Pancreas (tissue), 10 donors: Measurements from ENCODE around the gene XRN2. TPM values are rescaled to one million over a fixed set of nuclear protein-coding genes. Genes with fewer than 3 reads are reported as not detected.

Experiments
- ATAC-seq, 4 donors: fragments of 200-7000 bp; cut with Tn5 transposase; one replicate each; pipeline versions ENCODE4 v1.8.0 to v1.9.1; 2020; ENCODE audit warnings: mild to moderate bottlenecking in 4 of 4, moderate library complexity in 4 of 4
- DNase-seq, 6 donors: peaks; one replicate each; pipeline ENCODE4 v3.0.0-alpha.2; 2020
- FAIRE-seq: peaks from 2 replicates; lab custom pipeline; 2012; peaks lifted over from hg19 to GRCh38; lab: Jason Lieb, UNC
- H3K27ac ChIP-seq, 4 donors: fragments of 200-600 bp; sonication (generic); 1 replicate in 3 of 4; 2 replicates in 1 of 4; pipeline versions ENCODE4 v1.5.0 to v1.8.0; 2020
- H3K27me3 ChIP-seq, 4 donors: fragments of 200-600 bp; one replicate each; pipeline ENCODE4 v1.8.0; 2021
- H3K36me3 ChIP-seq, 3 donors: fragments of 200-600 bp; sonication (generic) in 1 of 3; one replicate each; pipeline versions ENCODE4 v1.5.0 to v1.8.0; 2020 to 2021
- H3K4me1 ChIP-seq, 3 donors: fragments of 200-600 bp; one replicate each; pipeline ENCODE4 v1.8.0; 2021
- H3K4me3 ChIP-seq, 4 donors: fragments of 200-600 bp; sonication (generic) in 2 of 4; one replicate each; pipeline versions ENCODE4 v1.5.0 to v1.8.0; 2020 to 2021
- H3K9me3 ChIP-seq, 4 donors: fragments of 200-600 bp; one replicate each; pipeline ENCODE4 v1.8.0; 2021
- CTCF ChIP-seq, 4 donors: fragments of 200-600 bp; sonication (generic) in 3 of 4; IDR thresholded peaks; one replicate each; pipeline versions ENCODE4 v1.5.0 to v1.8.0; 2021; ENCODE audit warnings: antibody characterized with exemption in 4 of 4
- WGBS, 2 donors: extraction: QIAGEN DNeasy Blood & Tissue Kit; methylation state at CpG; one replicate each; pipeline ENCODE4 v1.1.7; 2013; 5-methylcytosine and 5-hydroxymethylcytosine counted together
- intact Hi-C, 3 donors: fragments of 100-400 bp; cut with DNase I; formaldehyde crosslinking; loops; one replicate each; pipeline versions ENCODE4 v1.11.1 to v1.14.2; 2022
- polyA plus RNA-seq, 2 donors: library from polyadenylated mRNA; stranded (reverse); fragments of 200-250 nt; gene quantifications; one replicate each; pipeline ENCODE4 v1.2.3, GENCODE V29; 2013
- total RNA-seq, 6 donors: library from RNA; stranded (reverse); fragmentation: NEBNext Ultra II Directional in 4 of 6; extraction: Animal tissue kit (Norgen Biotek cat#: 25700) in 4 of 6; gene quantifications; one replicate each; pipeline versions ENCODE4 v1.2.1 to v1.2.4, GENCODE V29; 2021 to 2023
- donor health status: healthy with polysubstance abuse.
- donor health status: DM: no; HTN: no; CAD: no; lungs with moderate emphysema.
- donor health status: DM: no; HTN: no; CAD: no.
- donor health status: control.
- donor health status: control.
- donor health status: Bipolar disorder and iron deficiency.
- donor health status: DM: yes; HTN: yes; CAD: no.
- donor health status: DM: no; HTN: no; CAD: no.
- donor health status: DM: no; HTN: no; CAD: no.
- donor health status: DM: yes; HTN: yes; CAD: no.

XRN2 gene
- total and polyA plus RNA-seq, 8 donors = 10.0 to 33.6 (median 27.2) TPM

DNA sequence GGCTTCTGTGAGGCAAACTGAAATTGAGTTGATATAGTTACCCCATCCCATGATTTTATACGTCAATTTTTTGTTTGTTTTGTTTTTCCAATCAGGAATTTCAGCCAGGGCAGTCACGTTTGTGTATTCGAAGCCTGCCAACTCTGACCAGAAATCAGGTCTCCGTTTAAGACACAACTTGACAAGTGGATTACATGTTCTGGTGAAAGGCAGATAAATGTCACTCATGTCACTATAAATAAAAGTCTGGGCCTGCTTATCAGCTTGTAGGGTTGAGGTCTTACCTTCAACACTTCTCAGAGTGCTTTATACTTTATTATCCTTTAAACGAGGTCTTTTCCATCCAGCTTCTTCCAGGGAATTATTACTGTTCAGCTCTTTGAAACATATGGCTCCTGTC is 8.4 kb upstream of the XRN2 start:
- Histone ChIP-seq H3K36me3 (no peaks in the 10 kb centered on the region), H3K4me3 (no peak overlapping the region), H3K4me1 (no peaks in the 10 kb centered on the region), H3K27ac (no peak overlapping the region), H3K27me3 (no peaks in the 10 kb centered on the region), H3K9me3 (no peaks in the 10 kb centered on the region)
- no peak for TF ChIP-seq CTCF (IDR thresholded peaks at IDR 0.05)
- intact Hi-C loops = no loop called here
- FAIRE-seq = no peak
- no peak for DNase-seq
- WGBS, 2 donors = 43 to 54% methylated on average over 5 of the region's 5 CpGs
- ATAC-seq = no peak

GRCh38 chr20:21301940-21302663 is 1.0 kb upstream of the XRN2 start:
- H3K9me3 ChIP-seq = no peaks in the 10 kb centered on the region
- peak overlapping the region; percentile 75 to 91 (median 84) for H3K4me3 ChIP-seq
- no peak for DNase-seq
- H3K36me3 ChIP-seq = no peaks in the 10 kb centered on the region
- 55 to 58% methylated on average over 9 of the region's 9 CpGs for WGBS, 2 donors
- ATAC-seq = no peak
- no peak for FAIRE-seq
- peaks cover 0 to 11% (median 8%) of the 10 kb centered on the region in 3 donors for H3K4me1 ChIP-seq
- intact Hi-C loops = no loop called here
- no peaks in the 10 kb centered on the region for H3K27me3 ChIP-seq
- H3K27ac ChIP-seq = peak overlapping the region; percentile 94 to 95 (median 94)
- TF ChIP-seq CTCF (IDR thresholded peaks at IDR 0.05) = no peak

- DNase-seq (no peak), ATAC-seq (peak; percentile 39 to 60 (median 59)), FAIRE-seq (no peak)
- Histone ChIP-seq H3K9me3 (no peaks in the 10 kb centered on the region), H3K27me3 (no peaks in the 10 kb centered on the region), H3K36me3 (no peaks in the 10 kb centered on the region), H3K4me1 (peaks cover 0 to 11% (median 8%) of the 10 kb centered on the region in 3 donors), H3K4me3 (peak overlapping the region; percentile 75 to 91 (median 84)), H3K27ac (peak overlapping the region; percentile 94 to 95 (median 94))
- intact Hi-C loops = no loop called here
- 3% methylated on average over 12 of the region's 12 CpGs for WGBS, 2 donors
- TF ChIP-seq CTCF (IDR thresholded peaks at IDR 0.05) = no peak
These were observed 469 bp upstream of the XRN2 start for GRCh38 chr20:21302664-21303060.

- Histone ChIP-seq H3K4me3 (peak overlapping the region; percentile 75 to 91 (median 84)), H3K27me3 (no peaks in the 10 kb centered on the region), H3K27ac (peak overlapping the region; percentile 94 to 95 (median 94)), H3K9me3 (no peaks in the 10 kb centered on the region), H3K36me3 (no peaks in the 10 kb centered on the region), H3K4me1 (peaks cover 0 to 14% (median 11%) of the 10 kb centered on the region in 3 donors)
- DNase-seq = no peak
- no peak for TF ChIP-seq CTCF (IDR thresholded peaks at IDR 0.05)
- FAIRE-seq = no peak
- peak in 3 of 4 donors; percentile 2 to 10 (median 7) for ATAC-seq
- 1 to 3% methylated on average over 18 of the region's 18 CpGs for WGBS, 2 donors
- intact Hi-C loops = no loop called here
These were observed 898 bp downstream of the XRN2 start for GRCh38 chr20:21303872-21304586.
